NCI-H748 (cell line): Measurements from ENCODE around the gene FBXO36.
"Not testable (repeated sequence)": the region's sequence is repeated elsewhere in the genome, so short reads cannot be mapped to it uniquely, and the experiment has no call there.

ENCODE experiments used
- DNase-seq: peaks from one replicate; lab custom pipeline; 2025; ENCODE audit not compliant: unreplicated experiment; lab: John Stamatoyannopoulos, UW

Gene FBXO36, protein sequence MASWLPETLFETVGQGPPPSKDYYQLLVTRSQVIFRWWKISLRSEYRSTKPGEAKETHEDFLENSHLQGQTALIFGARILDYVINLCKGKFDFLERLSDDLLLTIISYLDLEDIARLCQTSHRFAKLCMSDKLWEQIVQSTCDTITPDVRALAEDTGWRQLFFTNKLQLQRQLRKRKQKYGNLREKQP

DNA sequence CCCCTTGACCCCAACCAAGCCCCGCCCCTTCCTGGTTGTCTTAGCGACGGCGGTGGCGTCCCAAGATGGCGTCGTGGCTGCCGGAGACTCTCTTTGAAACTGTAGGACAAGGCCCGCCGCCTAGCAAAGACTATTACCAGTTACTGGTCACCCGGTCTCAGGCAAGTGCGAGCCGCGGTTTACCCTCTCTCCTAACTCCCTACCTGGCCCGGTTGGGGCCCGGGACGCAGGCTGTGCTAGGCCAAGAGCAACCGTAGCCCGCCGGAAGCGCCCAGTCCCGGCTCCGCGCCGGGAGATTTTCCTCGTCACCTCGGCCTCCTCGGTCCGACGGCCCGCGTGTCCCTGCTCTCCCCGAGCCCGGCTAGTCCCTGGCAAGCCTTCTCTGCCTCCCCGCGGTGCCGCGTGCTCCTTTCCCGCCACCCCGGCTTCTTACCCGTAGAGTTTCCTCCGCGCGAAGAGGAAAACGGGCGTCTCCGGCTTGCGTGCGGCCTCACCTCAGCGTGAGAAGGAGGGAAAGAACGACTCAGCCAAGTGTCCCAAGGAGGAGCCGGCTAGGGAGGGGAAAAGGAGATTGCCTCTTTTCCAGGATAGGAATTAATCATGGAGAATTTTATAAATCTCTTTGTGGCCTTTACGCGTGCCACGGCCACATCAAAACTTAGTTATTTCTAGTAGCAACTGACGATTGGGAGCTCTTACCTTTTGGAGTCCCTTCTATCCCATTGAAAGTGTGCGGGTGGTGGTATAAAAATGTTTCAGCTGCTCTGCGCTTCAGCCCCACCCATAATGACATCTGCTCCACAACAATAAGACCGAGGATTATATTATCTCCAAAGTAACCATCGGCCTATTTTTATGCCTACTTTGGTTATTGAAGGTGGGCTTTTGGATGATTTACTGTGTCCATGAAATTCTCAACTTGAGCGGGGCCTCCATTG, at the start of gene FBXO36:
TSS of gene FBXO36 (plus strand) at position 55 of the 938 bp plus-strand sequence. CDS start at position 66, 11 bp downstream.
- peak; percentile 92 for DNase-seq

DNA sequence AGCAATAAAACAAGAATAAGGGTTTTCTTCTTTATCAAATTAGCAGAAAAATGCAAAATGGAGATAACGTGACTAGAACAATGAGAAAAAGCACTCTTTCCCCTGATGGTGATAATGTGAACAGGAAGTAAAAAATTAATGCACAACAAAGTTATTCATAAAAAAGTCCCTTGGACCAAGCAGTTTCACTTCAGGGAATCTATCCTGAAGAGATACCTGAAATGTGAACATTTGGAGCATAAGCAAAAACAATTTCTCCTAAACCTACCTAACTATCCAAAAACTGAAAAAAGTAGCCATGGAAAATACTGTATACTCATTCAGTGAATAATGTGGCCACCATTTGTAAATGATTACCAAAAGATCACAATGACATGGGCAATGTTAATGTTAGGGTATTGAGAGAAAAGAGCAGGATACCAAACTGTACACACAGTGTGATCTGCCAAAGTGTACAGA, 49.2 kb upstream of the FBXO36 start:
- DNase-seq: no peak

DNA sequence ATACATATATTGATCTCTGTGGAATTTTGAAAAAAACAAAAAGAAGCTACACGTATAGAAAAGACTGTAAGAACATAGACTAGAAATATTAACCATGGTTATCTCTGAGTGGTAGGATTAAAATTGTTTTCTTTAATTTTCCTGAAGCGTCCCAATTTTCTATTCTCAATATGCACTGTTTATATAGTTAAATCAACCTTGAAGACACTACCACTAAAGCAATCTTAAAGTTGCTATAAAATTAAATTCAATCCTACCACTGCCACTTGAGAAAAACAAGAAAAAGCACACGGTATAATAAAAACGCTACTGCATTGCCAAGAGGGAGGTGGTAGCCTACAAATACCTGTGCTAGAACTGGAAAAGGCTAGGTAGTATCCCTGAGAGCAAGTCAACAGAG, 47.7 kb upstream of the FBXO36 start:
- DNase-seq: no peak

DNA sequence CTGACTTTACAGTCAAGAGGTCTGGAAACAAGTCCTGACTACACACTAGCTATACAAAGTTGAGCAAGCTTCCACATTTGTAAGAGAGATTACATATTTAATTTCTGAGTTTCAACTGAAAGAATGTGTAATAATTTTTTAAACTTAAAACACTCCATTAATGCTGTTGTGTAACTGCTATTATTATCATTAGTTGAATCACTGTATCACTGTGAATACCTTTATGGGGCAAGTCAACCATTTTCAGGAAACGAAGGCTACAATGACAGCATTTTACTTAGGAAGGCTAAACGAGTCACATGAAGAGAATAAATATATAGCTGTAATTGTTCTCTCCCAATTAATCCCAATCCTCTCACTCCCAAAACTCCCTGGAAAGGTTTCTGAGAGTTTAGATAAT, 46.8 kb upstream of the FBXO36 start:
- no peak for DNase-seq

DNA sequence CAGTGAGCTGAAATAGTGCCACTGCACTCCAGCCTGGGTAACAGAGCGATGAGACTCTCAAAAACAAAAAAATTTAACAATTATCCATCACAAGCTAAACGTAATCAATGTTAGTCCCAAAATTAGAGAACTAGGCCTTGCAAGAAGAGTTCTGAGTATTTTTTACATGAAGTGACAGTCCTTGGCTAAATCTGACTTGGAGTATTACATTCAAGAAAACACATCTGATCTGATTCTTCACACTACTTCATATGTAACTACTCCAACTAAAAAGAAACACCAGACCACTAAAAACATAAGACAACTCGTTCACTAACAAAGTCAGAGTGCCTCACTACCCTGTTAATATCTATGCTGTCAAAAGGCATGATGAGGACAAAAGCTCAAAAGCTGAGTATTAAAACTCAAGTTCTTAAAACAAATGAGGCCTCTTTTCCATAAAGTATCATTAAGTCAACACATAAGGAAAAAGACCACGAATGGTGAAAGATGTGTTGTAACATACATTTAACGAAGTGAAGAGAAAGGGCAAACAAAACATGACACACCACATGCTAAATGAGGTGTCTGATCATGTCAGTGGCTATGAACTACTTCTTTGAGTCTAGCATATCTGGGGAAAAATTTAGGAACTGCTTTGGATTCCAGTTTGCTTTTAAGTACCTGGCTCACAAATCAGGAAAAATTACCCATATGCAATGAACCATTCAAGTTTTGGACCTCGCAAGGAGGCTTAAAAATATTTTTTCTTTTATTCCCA, 42.9 kb upstream of the FBXO36 start:
- no peak for DNase-seq

DNA sequence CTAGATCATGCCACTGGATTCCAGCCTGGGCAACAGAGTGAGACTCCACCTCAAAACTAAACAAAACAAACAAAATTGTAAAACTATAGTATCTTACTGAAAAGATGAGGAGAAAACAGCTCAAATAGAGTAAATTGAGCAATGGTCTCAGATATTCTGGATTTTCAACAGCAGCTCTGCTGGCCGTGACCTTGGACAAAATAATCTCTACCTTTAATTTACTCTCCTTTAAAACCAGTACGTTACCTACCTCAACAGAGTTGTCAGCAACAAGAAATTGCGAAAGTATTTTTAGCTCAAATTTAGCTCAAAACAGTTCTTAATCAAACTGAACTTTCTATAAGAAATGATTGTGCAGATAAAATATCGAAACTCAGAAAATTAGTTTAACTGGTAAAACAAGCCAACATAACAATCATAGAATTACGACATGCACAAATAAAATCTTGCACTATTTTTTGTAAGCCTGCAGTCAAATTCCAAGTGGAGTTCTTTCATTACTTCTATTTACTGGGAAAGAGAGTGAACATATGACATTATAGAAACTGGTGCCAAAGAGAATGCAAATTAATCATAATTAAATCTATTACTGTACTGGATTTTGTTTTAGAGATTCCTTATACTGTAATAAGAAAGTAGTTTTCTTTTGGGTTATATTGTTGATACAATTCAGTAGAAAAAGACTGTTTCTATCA, 41.3 kb upstream of the FBXO36 start:
- no peak for DNase-seq

DNA sequence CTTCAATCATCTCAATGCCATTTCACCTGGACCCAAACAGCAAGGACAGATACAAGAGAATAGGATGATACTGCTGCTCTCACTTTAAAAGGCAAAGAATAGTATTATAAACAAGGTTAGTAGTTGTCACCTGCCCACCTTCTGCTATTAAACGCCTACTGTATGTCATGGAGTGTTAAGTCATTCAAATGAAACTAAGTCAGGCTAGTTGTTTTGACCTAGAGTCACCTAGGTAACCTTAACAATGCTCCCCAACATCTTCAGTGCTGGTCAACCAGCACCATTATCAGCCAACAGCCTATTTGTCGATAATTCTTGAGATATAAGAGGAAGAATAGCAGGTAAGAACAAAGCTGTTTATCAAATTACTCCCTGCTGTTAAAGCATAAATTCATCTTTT, 39.7 kb upstream of the FBXO36 start:
- DNase-seq: no peak

DNA sequence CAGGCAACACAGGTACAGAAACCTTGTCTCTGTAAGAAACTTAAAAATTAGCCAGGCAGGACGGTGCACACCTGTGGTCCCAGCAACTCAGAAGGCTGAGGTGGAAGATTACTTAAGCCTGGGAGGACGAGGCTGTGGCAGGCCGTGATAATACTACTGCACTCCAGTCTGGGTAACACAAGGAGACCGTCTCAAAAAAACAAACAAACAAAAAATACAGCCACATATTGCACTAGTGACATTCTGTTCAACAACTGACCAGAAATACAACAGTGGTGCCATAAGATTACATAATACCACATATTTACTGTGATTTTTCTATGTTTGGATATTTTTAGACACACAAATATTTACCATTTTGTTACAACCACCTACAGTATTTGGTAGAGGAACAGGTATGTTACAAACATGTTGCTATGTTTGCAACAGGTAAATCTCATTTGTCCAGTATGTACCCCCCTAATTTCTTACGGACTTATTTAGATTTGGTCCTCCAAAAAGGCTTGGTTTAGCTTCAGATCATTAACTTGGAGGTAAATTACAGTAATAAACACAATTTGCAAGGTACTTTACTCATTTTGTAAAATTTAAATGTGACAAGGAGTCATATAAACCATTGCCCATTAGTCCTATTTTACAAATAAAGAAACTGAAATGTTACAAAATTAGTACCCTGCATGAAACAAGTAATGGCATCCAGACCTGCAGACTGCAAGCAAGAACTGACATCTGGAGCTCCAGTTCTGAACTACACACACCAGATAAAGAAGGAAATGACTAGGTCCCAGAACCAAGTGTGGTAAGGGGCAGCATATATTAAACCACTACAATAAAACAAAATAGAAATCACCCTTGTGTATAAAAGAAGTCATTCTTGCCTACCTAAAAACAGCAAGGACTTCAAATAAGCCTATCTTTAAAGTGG, 37.3 kb upstream of the FBXO36 start:
- no peak for DNase-seq

DNA sequence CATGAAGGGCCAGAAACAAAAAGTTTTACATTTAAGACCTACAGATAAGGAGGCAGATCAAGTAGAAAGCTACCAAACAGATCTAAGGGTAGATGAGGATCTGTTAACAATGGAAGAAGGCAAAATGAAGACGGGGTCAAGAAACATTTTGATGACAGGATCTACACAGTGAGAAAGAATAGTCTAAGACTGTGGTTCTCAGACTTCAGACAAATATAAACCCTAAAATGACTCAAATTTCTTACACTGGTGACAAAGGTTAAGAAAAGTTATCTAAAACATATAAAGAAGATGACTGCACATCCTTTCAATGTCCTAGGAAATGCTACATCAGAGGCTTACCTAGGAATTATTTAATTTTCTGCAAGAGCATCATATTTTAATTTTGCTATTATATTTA, 34.9 kb upstream of the FBXO36 start:
- no peak for DNase-seq

DNA sequence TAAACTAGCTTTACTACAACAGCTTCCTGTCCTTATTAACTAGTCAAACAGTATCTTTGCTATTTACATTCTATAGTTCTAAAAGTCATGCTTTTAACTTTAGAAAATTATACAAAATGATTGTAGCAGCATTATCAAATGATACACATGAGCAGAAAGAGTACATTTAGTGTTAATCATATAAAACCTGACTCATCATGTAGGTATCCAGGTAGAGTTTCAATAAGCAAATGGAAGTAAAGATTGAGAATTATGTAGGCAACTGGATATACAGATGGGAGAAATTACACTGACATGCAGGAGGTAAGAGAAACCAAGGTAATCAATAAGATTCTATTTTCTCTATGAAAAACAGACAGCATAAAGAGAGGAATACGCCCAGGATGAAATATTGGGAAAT, 34.3 kb upstream of the FBXO36 start:
- no peak for DNase-seq

DNA sequence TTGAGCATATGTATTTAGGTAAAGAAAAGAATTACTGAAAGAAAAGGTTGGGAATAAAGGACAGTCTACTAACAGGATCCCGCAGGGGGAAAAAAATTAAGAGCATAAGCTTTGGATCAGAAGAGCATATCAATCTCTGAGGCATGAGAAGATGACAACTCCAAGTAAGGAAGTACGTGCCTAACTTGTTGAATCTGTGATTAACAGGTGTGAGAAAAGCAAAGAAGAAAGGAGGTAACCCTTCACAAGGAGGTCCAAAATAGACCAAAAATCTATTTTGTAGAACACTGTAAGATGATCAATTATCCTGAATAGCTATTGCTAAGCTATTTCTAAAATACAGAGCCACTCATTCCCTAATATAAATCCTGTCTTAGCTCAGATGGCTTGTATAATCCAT, 33.3 kb upstream of the FBXO36 start:
- DNase-seq: no peak

DNA sequence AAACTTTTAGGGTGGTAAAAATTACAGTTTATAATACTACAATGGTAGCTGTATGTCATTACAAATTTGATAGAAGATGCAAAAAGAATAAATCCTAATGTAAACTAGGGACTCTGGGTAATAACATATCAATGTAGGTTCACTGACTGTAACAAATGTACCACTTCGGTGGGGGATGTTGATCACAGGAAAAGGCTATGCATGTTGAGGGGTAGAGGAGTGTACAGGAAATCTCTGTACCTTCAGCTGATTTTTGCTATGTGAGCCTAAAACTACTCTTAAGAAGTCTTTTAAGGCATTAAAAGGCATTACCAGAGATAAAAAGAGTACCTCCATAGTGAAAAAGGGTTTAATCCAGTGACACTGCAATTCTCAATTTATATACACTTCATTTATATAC, 25.4 kb upstream of the FBXO36 start:
- no peak for DNase-seq

DNA sequence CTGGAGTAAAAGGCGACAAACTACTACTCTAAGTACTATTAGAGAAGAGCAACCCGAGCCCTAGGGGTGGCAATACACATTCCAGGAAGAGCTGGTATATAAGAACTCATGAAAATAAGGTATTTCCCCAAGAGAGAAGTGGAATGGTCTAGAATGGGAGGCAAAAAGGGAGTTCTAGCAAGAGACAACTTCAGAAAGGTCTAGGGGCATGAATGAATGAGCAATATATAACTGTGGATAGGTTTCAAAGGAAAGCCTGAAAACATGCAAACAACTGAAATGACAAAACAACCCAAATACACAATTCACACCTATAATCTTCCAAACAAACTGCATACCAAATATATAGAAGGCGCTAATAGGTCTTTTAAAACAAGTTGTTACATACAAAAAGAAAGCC, 22.7 kb upstream of the FBXO36 start:
- DNase-seq: no peak

DNA sequence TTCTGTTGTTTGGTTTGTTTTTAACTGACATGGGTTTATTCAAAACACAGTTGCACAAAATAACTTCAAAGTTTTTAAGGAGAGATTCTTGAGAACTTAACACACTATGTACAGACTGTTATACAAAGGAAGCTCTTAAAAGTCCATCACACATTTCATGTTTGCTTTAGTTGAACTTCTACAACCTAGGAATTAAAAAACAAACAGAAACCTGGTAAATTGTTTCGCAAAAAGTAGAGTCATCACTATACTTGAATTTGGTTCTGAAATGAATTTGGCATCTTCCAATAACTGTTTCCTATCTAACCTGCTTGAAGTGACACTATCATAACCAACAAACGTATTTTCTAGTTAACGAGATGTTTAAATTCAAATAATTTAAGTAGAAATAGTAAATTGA, 22.3 kb upstream of the FBXO36 start:
- DNase-seq: no peak

DNA sequence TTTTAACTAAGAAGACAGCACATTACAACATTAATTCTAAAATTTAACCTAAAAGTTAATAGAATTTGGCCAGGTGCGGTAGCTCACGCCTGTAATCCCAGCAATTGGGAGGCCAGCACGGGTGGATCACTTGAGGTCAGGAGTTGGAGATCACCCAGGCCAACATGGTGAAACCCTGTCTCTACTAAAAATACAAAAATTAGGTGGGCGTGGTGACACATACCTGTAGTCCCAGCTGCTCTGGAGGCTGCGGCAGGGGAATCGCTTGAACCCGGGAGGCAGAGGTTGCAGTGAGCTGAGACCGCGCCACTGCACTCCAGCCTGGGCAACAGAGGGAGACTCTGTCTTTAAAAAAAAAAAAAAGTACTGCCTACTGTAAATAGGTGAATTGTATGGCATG, 21.8 kb upstream of the FBXO36 start:
- DNase-seq: not testable (repeated sequence)

DNA sequence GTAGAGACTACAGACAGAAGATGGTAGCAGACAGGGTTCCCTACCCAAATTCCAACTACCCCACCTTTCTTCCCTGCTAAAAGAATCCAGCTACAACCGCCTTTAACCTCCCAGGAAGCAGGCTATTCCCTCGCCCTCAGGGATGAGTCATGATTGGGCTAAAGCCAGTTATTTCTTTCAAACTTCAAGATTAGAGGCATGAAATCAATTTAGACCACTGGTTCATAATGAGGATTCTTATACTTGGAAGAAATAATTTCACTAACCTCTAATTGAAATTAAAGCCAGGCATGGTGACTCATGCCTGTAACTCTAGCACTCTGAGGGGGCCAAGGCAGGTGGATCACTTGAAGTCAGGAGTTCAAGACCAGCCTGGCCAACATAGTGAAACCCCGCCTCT, 20.5 kb upstream of the FBXO36 start:
- DNase-seq: no peak

DNA sequence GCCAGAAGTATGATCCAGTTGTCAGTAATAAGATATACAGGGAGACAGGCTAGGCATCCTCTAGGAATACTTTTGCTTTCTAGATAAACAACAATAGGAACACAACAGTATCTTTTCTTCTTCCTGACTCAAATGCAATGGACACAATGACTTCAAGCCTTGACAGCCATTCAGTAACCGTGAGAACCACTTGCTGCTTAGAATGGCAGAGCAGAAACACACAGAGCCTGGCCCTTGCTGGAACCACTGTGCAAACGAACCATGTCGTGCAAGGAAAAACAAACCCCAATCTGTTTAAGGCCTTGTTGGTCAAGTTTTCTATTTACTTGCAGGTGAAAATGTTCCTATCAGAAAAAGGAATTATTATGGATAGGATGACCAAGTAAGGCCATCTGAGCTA, 19.3 kb upstream of the FBXO36 start:
- DNase-seq: no peak

DNA sequence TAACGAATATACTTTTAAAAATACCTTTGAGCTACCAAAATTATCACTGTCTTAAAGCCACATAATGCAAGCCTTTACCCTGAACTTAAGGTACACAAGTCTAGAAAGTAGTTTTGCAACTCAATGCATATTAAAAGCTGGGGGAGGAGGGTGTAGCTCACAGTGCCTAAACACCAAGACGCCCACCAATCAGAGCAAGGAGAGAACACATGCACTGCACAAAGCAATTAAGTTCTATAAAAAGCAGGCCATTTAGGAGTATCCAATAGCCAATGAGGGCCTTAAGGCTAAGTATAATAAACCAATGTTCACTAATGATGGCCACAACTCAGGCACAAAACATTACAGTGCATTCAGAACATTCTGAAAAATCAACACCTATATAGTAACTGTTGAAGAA, 16.7 kb upstream of the FBXO36 start:
- DNase-seq: no peak

DNA sequence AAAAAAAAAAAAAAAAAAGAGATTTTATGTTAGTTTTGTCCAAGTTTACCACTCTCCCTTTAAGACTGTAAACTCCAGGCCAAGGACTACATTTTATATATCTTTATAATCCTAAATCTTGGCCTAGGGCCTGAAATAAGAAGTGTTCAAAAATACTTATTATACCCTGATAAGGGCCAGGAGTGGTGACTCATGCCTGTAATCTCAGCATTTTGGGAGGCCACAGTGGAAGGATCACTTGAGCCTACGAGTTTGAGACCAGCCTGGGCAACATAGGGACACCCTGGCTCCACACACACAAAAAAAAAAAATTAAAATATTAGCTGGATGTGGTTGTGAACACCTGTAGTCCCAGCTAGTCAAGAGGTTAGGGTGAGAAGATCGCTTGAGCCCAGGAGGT, 13.2 kb upstream of the FBXO36 start:
- no peak for DNase-seq
